ENCODE measurements around the gene DUSP22.

DNA sequence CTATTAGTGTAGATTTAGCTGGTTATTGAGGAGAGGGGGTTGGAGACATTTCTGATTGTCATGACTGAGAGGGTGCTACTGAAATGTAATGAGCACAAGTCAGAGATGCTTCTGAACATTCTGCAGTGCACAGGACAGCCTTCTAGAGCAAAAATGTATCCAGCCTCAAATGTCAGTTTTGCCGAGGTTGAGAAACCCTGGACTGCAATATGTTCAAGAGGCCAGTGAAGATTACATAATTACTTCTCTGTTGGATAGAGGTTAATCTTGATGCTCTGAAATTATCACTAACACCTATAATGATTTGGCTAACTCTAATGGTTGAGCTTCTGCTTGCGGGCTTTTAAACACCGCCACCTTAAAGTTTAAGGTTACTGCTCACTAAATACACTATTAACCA is 3.4 kb upstream of the DUSP22 start:
- TF ChIP-seq EZH2 (IDR thresholded peaks at IDR 0.05; ENCODE audit: low read depth, unreplicated experiment), result no peak
- TF ChIP-seq, protein P1, sequence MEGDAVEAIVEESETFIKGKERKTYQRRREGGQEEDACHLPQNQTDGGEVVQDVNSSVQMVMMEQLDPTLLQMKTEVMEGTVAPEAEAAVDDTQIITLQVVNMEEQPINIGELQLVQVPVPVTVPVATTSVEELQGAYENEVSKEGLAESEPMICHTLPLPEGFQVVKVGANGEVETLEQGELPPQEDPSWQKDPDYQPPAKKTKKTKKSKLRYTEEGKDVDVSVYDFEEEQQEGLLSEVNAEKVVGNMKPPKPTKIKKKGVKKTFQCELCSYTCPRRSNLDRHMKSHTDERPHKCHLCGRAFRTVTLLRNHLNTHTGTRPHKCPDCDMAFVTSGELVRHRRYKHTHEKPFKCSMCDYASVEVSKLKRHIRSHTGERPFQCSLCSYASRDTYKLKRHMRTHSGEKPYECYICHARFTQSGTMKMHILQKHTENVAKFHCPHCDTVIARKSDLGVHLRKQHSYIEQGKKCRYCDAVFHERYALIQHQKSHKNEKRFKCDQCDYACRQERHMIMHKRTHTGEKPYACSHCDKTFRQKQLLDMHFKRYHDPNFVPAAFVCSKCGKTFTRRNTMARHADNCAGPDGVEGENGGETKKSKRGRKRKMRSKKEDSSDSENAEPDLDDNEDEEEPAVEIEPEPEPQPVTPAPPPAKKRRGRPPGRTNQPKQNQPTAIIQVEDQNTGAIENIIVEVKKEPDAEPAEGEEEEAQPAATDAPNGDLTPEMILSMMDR (conservative IDR thresholded peaks at IDR 0.05; ENCODE audit: low read depth in 2 of 2), result no peak
- TF ChIP-seq JUNB (IDR thresholded peaks at IDR 0.05; ENCODE audit: unreplicated experiment), result no peak
- no peak for TF ChIP-seq REST (IDR thresholded peaks at IDR 0.05; ENCODE audit: unreplicated experiment)
- TF ChIP-seq CREB1 (CRISPR knock-in tag; IDR thresholded peaks at IDR 0.05; ENCODE audit: low read depth), result no peak
- TF ChIP-seq EZH2phosphoT487 (IDR thresholded peaks at IDR 0.05; ENCODE audit: unreplicated experiment), result no peak
- TF ChIP-seq, protein P2, sequence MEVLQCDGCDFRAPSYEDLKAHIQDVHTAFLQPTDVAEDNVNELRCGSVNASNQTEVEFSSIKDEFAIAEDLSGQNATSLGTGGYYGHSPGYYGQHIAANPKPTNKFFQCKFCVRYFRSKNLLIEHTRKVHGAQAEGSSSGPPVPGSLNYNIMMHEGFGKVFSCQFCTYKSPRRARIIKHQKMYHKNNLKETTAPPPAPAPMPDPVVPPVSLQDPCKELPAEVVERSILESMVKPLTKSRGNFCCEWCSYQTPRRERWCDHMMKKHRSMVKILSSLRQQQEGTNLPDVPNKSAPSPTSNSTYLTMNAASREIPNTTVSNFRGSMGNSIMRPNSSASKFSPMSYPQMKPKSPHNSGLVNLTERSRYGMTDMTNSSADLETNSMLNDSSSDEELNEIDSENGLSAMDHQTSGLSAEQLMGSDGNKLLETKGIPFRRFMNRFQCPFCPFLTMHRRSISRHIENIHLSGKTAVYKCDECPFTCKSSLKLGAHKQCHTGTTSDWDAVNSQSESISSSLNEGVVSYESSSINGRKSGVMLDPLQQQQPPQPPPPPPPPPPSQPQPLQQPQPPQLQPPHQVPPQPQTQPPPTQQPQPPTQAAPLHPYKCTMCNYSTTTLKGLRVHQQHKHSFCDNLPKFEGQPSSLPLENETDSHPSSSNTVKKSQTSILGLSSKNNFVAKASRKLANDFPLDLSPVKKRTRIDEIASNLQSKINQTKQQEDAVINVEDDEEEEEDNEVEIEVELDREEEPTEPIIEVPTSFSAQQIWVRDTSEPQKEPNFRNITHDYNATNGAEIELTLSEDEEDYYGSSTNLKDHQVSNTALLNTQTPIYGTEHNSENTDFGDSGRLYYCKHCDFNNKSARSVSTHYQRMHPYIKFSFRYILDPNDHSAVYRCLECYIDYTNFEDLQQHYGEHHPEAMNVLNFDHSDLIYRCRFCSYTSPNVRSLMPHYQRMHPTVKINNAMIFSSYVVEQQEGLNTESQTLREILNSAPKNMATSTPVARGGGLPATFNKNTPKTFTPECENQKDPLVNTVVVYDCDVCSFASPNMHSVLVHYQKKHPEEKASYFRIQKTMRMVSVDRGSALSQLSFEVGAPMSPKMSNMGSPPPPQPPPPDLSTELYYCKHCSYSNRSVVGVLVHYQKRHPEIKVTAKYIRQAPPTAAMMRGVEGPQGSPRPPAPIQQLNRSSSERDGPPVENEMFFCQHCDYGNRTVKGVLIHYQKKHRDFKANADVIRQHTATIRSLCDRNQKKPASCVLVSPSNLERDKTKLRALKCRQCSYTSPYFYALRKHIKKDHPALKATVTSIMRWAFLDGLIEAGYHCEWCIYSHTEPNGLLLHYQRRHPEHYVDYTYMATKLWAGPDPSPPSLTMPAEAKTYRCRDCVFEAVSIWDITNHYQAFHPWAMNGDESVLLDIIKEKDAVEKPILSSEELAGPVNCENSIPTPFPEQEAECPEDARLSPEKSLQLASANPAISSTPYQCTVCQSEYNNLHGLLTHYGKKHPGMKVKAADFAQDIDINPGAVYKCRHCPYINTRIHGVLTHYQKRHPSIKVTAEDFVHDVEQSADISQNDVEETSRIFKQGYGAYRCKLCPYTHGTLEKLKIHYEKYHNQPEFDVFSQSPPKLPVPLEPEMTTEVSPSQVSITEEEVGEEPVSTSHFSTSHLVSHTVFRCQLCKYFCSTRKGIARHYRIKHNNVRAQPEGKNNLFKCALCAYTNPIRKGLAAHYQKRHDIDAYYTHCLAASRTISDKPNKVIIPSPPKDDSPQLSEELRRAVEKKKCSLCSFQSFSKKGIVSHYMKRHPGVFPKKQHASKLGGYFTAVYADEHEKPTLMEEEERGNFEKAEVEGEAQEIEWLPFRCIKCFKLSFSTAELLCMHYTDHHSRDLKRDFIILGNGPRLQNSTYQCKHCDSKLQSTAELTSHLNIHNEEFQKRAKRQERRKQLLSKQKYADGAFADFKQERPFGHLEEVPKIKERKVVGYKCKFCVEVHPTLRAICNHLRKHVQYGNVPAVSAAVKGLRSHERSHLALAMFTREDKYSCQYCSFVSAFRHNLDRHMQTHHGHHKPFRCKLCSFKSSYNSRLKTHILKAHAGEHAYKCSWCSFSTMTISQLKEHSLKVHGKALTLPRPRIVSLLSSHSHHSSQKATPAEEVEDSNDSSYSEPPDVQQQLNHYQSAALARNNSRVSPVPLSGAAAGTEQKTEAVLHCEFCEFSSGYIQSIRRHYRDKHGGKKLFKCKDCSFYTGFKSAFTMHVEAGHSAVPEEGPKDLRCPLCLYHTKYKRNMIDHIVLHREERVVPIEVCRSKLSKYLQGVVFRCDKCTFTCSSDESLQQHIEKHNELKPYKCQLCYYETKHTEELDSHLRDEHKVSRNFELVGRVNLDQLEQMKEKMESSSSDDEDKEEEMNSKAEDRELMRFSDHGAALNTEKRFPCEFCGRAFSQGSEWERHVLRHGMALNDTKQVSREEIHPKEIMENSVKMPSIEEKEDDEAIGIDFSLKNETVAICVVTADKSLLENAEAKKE (CRISPR knock-in tag; IDR thresholded peaks at IDR 0.05), result no peak
- no peak for TF ChIP-seq NANOG (IDR thresholded peaks at IDR 0.05; ENCODE audit: borderline replicate concordance)
- TF ChIP-seq POLR2AphosphoS5 (IDR thresholded peaks at IDR 0.05; ENCODE audit: low read depth), result no peak
- TF ChIP-seq, protein P3, sequence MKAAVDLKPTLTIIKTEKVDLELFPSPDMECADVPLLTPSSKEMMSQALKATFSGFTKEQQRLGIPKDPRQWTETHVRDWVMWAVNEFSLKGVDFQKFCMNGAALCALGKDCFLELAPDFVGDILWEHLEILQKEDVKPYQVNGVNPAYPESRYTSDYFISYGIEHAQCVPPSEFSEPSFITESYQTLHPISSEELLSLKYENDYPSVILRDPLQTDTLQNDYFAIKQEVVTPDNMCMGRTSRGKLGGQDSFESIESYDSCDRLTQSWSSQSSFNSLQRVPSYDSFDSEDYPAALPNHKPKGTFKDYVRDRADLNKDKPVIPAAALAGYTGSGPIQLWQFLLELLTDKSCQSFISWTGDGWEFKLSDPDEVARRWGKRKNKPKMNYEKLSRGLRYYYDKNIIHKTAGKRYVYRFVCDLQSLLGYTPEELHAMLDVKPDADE (IDR thresholded peaks at IDR 0.05), result no peak
- no peak for TF ChIP-seq STAT1 (IDR thresholded peaks at IDR 0.05; ENCODE audit: unreplicated experiment)
- TF ChIP-seq ZNF331 (CRISPR knock-in tag; IDR thresholded peaks at IDR 0.05; ENCODE audit: low read depth), result no peak
